Erythroblast (primary cell): Measurements from ENCODE around the gene RMRP.

ENCODE experiments used
- GATA1 ChIP-seq: IDR thresholded peaks from 2 replicates; pipeline ENCODE4 v1.6.1; 2011; ENCODE audit warnings: low read depth, mild to moderate bottlenecking, control low read depth, low read length, moderate library complexity
- POLR2A ChIP-seq: IDR thresholded peaks from 2 replicates; pipeline ENCODE4 v1.6.1; 2011; ENCODE audit warnings: mild to moderate bottlenecking, low read length

GRCh38 chr9:35700031-35700430, 42.2 kb upstream of the RMRP start:
- TF ChIP-seq POLR2A (no peak), GATA1 (no peak)
